GM23248 (cell line): ENCODE measurements around the gene WDR27.

ENCODE experiments used
- EZH2 ChIP-seq: fragments of 200-600 bp; sonication (generic); IDR thresholded peaks from 2 replicates; pipeline ENCODE4 v1.6.1; 2018; ENCODE audit warnings: antibody characterized with exemption, mild to moderate bottlenecking; ENCODE audit not compliant: insufficient read depth, poor library complexity, severe bottlenecking
- EZH2phosphoT487 ChIP-seq: fragments of 200-600 bp; sonication (generic); IDR thresholded peaks from 2 replicates; pipeline ENCODE4 v1.6.1; 2018; ENCODE audit warnings: antibody characterized with exemption, moderate library complexity, mild to moderate bottlenecking, low read depth; ENCODE audit not compliant: insufficient read depth

DNA sequence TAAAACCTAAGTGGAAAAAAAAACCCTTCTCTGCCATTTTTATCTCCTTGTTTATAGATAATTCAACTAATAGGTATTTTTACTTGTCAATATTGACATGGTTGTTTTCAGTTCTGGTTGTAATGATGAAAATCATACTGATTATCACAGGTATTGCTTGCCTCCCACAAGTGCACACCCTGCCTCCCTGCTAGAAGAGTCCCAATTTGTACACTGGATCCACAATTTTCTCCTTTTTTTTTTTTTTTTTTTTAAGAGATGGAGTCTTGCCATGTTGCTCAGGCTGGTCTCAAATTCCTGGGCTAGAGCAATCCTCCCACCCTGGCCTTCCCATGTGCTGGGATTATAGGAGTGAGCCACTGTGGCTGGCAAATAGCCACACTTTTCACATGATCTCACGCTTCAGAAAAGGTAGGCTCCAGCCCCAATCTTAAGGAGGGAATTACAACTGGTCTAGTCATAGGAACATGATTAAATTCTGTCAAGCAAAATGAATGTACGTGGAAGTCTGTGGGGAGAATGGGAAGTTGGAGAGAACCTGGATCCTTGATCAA is 37.2 kb upstream of the WDR27 start:
- no peak for TF ChIP-seq EZH2
- TF ChIP-seq EZH2phosphoT487, result no peak
